Measurements from ENCODE around the gene STRA6. TPM values are rescaled to one million over a fixed set of nuclear protein-coding genes. Genes with fewer than 3 reads are reported as not detected.
"Not testable (repeated sequence)": the region's sequence is repeated elsewhere in the genome, so short reads cannot be mapped to it uniquely, and the experiment has no call there.

The STRA6 gene
- total RNA-seq, 3 donors from 2014 or later, result 0.98 to 1.0 TPM; not detected in 1

DNA sequence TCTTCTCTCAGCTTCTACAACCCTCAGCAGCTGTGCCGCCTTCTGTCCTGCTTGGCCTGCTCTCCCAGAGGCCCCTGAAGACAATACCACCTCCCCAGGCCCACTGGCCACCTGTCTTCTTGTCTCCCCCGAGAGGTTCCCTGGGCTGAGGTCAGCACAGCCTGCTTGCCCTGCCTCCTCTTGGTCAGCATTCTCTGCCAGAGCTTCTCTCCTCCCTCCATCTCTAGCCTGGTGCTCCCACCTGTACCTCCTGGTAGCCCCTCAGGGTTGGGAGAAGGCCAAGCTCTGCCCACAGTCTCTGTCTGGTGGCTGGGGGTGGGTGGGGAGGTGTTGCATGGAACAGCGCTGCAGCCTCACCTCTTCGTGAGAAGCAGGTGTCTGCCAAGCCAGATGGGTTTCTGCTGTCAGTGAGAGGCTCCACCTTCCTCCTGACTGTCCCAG is 34.7 kb downstream of the STRA6 start:
- DNase-seq (ENCODE audit: low spot score in 2 of 2), result no peak
- H3K27ac ChIP-seq, result no peak overlapping the region
- H3K36me3 ChIP-seq, result no peaks in the 10 kb centered on the region
- TF ChIP-seq, protein P1, sequence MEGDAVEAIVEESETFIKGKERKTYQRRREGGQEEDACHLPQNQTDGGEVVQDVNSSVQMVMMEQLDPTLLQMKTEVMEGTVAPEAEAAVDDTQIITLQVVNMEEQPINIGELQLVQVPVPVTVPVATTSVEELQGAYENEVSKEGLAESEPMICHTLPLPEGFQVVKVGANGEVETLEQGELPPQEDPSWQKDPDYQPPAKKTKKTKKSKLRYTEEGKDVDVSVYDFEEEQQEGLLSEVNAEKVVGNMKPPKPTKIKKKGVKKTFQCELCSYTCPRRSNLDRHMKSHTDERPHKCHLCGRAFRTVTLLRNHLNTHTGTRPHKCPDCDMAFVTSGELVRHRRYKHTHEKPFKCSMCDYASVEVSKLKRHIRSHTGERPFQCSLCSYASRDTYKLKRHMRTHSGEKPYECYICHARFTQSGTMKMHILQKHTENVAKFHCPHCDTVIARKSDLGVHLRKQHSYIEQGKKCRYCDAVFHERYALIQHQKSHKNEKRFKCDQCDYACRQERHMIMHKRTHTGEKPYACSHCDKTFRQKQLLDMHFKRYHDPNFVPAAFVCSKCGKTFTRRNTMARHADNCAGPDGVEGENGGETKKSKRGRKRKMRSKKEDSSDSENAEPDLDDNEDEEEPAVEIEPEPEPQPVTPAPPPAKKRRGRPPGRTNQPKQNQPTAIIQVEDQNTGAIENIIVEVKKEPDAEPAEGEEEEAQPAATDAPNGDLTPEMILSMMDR (IDR thresholded peaks at IDR 0.05), result no peak
- no peak for TF ChIP-seq POLR2A (IDR thresholded peaks at IDR 0.05)
- TF ChIP-seq POLR2AphosphoS5 (IDR thresholded peaks at IDR 0.05), result no peak
- no peaks in the 10 kb centered on the region for H3K27me3 ChIP-seq
- no peaks in the 10 kb centered on the region for H3K9me3 ChIP-seq
- intact Hi-C loops (cut with DNase I; ENCODE audit: low total_unique reads), result no loop called here
- peaks cover 0 to 2% of the 10 kb centered on the region in 2 donors for H3K4me1 ChIP-seq
- H3K4me3 ChIP-seq, result no peak overlapping the region

DNA sequence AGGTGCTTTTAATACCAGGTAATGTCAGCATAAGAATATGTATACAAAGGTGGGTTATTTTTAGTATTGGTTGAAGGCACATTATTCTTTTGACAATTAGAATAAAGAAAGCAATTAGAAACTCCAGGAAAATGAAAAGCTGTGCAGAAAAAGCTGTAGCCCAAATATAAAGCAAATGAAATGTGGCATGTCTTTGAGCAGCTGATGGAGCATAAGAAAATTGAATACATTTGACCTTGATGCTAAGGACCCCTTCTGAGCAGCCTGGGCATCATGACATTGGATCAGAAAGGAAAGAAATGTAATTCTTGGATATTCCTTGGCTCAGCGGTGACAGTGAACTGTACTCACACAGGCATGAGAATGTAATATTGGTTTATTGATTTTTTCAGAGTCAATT is 37.1 kb downstream of the STRA6 start:
- Histone ChIP-seq H3K27me3 (no peaks in the 10 kb centered on the region), H3K9me3 (no peaks in the 10 kb centered on the region), H3K27ac (no peak overlapping the region), H3K4me3 (no peak overlapping the region), H3K36me3 (no peaks in the 10 kb centered on the region), H3K4me1 (no peaks in the 10 kb centered on the region)
- intact Hi-C loops (cut with DNase I; ENCODE audit: low total_unique reads), result no loop called here
- TF ChIP-seq POLR2AphosphoS5 (IDR thresholded peaks at IDR 0.05) (no peak), POLR2A (IDR thresholded peaks at IDR 0.05) (no peak)
- TF ChIP-seq, protein P1 (IDR thresholded peaks at IDR 0.05), result no peak
- DNase-seq (ENCODE audit: low spot score in 2 of 2), result no peak

GRCh38 chr15:74162195-74162536 is 40.4 kb downstream of the STRA6 start:
- DNase-seq (ENCODE audit: low spot score in 2 of 2), result not testable (repeated sequence)

DNA sequence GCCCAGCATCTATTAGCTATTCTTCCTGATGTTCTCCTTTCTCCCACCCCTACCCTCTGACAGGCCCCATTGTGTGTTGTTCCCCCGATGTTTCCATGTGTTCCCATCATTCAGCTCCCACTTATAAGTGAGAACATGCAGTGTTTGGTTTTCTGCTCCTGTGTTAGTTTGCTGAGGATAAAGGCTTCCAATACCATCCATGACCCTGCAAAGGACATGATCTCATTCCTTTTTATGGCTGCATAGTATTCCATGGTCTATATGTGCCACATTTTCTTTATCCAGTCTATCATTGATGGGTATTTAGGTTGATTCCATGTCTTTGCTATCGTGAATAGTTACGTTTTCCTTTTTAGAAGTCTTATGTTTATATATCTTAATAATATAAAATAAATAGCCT is 42.2 kb downstream of the STRA6 start:
- H3K4me3 ChIP-seq; H3K27me3 ChIP-seq; H3K9me3 ChIP-seq; H3K36me3 ChIP-seq; H3K27ac ChIP-seq; intact Hi-C loops (cut with DNase I; ENCODE audit: low total_unique reads); DNase-seq (ENCODE audit: low spot score in 2 of 2); H3K4me1 ChIP-seq: not testable (repeated sequence)

More at GRCh38 chr15:74162195-74162536, 40.4 kb downstream of the STRA6 start:
- H3K27ac ChIP-seq; intact Hi-C loops (cut with DNase I; ENCODE audit: low total_unique reads); H3K4me1 ChIP-seq; H3K9me3 ChIP-seq; H3K4me3 ChIP-seq; H3K27me3 ChIP-seq; H3K36me3 ChIP-seq: not testable (repeated sequence)

- H3K36me3 ChIP-seq, result no peaks in the 10 kb centered on the region
- no peaks in the 10 kb centered on the region for H3K27me3 ChIP-seq
- intact Hi-C loops (cut with DNase I; ENCODE audit: low total_unique reads), result no loop called here
- no peaks in the 10 kb centered on the region for H3K4me1 ChIP-seq
- H3K27ac ChIP-seq, result no peak overlapping the region
- H3K4me3 ChIP-seq, result no peak overlapping the region
- no peak for DNase-seq (ENCODE audit: low spot score in 2 of 2)
- TF ChIP-seq POLR2AphosphoS5 (IDR thresholded peaks at IDR 0.05) (no peak), POLR2A (IDR thresholded peaks at IDR 0.05) (no peak)
- TF ChIP-seq, protein P1 (IDR thresholded peaks at IDR 0.05), result no peak
- no peaks in the 10 kb centered on the region for H3K9me3 ChIP-seq
These were observed 42.8 kb downstream of the STRA6 start for GRCh38 chr15:74159773-74160172.

DNA sequence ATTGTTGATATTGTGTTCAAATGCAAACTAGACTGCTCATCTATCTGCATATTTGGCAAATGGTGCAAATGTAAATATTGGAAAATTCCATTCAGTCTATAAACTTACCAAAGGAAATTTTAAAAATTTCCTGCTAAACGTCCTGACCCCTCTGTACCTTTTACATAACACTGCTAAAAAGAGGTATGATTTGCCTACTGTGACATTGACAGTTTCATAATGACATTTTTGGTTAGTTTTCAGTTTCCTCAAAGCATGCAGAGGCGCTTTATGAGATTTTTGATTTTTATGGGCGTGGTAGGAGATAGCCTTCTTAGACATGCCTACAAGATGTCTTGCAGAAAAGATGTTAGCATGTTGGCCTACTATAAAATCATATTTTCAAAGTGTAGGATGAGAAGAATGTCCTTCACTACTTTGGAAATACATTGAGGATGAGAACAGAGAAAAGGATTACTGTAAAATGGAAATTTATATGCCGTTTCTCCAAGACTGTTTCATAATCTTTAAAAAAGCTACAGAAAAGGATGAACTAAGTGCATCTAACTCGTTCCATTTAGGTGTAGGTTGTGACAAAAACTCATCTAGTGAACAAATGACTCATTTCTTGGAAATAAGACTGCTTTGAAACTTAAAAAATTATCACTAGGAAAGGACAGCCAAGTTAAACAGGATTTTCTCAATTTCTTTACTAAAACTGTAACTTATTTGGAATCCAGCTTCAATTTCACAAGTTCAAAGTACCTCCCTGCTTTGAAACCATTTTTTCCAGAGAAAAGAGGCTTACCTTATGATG is 43.5 kb downstream of the STRA6 start:
- intact Hi-C loops (cut with DNase I; ENCODE audit: low total_unique reads), result no loop called here
- Histone ChIP-seq H3K27ac (no peak overlapping the region), H3K36me3 (no peaks in the 10 kb centered on the region), H3K9me3 (no peaks in the 10 kb centered on the region), H3K4me1 (no peaks in the 10 kb centered on the region), H3K4me3 (no peak overlapping the region), H3K27me3 (no peaks in the 10 kb centered on the region)
- TF ChIP-seq POLR2AphosphoS5 (IDR thresholded peaks at IDR 0.05) (no peak), POLR2A (IDR thresholded peaks at IDR 0.05) (no peak)
- TF ChIP-seq, protein P1 (IDR thresholded peaks at IDR 0.05), result no peak
- DNase-seq (ENCODE audit: low spot score in 2 of 2), result no peak

All from breast epithelium (tissue), 4 donors.